Measurements from ENCODE around the gene SUSD6. TPM values are rescaled to one million over a fixed set of nuclear protein-coding genes. Genes with fewer than 3 reads are reported as not detected.
A peak's percentile ranks its signal among the peaks of the same experiment; 100 is the strongest.

The SUSD6 gene
- total RNA-seq, 1 experiment from 2014 or later = 5.9 TPM

DNA sequence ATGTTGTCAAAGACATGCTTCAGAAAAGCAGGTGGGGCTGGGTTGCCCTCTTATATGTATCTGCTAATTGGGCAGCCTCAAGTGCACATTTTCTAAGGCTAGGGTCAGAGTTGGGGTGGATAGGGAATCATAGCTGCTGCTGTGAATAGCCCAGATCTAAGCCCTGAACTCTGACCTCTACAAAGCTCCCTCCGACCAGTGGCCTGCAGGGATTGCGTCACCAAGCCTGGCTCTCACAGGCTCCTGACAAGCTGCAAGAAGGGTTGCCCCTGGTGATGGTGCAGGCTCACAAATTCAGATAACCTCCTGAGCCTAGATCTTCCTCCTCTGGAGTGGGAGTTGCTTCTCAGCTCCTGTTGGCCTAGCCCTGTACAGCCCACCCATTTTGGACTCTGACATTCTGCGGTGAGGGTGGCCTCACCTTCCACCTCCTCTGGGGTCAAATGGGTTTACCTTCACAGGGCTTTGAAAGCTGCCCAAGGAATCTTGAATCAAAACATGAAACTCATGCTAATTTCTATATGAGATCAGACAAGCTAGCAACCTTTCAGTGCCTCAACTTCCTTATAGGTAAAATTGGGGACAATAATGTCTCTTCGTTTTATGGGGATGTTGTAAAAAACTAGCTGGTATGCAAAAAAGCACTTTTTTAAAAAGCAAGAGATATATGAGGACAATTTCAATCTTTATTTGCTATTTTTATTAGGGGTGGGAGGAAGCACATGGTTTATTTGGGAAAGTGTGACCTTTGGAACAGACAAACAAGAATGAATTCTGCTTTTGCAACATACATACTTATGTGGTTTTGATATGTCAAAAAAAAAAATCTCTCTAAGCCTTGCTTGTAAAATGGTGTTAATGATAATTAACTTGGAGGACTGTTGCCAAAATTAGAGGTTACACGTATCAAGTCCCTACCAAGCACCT, 4.9 kb upstream of the SUSD6 start:
- Histone ChIP-seq H3K27ac (no peak overlapping the region), H3K27me3 (no peaks in the 10 kb centered on the region), H3K36me3 (no peaks in the 10 kb centered on the region), H3K4me3 (no peak overlapping the region), H3K4me1 (peaks cover 8% of the 10 kb centered on the region; the same call in 1 of the 2 replicates), H3K9me3 (replicated peaks) (no peaks in the 10 kb centered on the region)
- no peak for DNase-seq

DNA sequence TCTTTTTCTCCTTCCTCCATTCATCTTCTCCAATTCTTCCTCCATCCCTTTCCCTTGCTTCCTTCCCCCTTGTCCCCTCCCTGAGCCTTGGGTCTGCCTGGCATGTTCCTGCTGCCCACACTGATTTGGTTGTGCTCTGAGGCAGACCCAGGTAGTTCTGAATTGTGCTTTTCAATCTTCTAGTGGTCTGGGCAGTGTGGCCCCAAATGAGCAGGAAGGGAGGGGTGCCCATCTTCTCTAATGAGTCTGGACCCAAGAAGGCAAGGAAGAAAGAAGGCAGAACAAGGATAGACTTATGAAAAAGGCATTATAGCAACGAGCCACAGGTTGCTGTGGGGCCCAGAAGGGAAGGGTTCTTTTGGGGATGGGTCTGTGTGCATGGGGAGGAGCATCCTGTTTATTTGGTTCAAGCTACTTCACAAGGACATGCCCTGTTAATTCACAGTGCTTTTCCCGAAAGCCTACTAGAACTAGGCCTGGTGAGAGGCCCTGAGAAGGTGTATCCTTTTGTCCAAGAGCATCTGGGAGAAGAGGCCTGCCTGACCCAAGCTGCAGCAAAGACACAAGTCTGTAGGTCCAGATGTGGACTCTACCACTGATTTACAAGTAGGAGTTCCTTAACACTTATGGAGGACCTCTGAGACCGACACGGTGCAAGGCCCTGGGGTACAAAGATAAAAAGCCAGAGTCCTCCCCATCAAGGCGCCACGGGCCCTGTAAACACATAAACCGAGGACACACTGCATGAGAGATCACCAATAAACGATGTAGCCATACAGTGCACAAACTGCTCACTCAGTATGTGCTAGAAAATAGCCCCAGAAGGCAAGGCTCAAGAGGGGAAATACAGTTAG, 1.1 kb upstream of the SUSD6 start:
- H3K4me3 ChIP-seq = peak overlapping the region; percentile 97
- H3K36me3 ChIP-seq = no peaks in the 10 kb centered on the region
- peaks cover 8% of the 10 kb centered on the region; the same call in 1 of the 2 replicates for H3K4me1 ChIP-seq
- no peaks in the 10 kb centered on the region for H3K27me3 ChIP-seq
- no peaks in the 10 kb centered on the region for H3K9me3 ChIP-seq (replicated peaks)
- no peak for DNase-seq
- no peak overlapping the region; the same call in 1 of the 2 replicates for H3K27ac ChIP-seq

DNA sequence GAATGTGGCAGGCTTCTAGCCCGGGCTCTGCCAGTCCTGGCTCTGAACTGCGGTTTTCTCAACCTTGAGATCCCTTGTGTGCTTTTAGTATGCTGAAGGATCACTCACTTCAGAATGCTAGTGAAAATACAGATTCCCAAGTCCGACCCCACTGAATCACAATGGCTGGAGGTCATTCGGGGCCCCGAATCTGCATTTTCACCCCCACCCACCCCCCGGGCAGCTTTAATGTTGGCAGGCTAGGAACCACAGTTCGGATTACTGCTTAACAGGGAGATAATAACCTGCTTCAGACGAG, 573 bp upstream of the SUSD6 start:
- peaks cover 8% of the 10 kb centered on the region; the same call in 1 of the 2 replicates for H3K4me1 ChIP-seq
- no peaks in the 10 kb centered on the region for H3K27me3 ChIP-seq
- peak overlapping the region; percentile 31; the same call in 1 of the 2 replicates for H3K27ac ChIP-seq
- H3K36me3 ChIP-seq = no peaks in the 10 kb centered on the region
- peak overlapping the region; percentile 97 for H3K4me3 ChIP-seq
- DNase-seq = no peak
- no peaks in the 10 kb centered on the region for H3K9me3 ChIP-seq (replicated peaks)

DNA sequence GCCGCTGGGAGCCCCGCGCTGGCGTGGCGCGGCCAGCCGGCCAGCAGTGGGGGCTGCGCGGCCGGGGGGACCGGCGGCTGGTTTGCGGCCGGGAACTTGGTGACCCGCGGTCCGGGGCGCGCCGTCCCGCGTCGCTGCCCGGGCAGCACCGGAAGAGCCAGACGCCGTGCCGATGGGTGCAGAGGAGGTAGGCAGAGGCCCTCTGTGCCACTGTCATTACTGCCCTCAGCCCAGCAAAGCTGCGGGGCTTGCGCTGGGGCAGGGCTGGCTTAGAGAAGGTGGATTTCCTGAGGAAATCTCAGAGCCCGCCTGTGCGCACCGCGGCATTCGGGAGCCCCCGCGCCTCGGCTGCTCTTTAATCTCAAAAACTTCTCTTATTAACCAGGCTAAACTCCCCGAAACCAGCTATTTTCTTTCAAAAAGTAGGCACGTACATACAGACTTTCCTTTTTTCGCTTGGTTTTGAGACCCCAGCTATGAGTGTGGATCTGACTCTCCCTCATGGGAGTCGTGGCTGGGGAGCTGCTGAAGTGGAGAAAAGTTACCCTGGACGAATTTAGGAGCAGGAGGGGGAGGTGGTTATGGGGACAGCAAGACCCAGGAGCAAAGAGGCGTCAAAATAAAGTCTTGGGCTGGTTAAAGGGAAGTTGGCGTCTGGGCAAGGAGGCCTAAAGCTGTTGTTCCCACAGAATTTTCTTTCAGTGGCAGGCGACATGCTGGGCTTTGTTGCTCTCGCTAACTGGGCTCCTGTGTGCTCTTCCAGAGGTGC, 802 bp downstream of the SUSD6 start:
- peak overlapping the region; percentile 97 for H3K4me3 ChIP-seq
- no peaks in the 10 kb centered on the region for H3K9me3 ChIP-seq (replicated peaks)
- DNase-seq = peak in 1 of 2 experiments; percentile 50
- H3K27ac ChIP-seq = peak overlapping the region; percentile 22; the same call in 1 of the 2 replicates
- H3K4me1 ChIP-seq = peaks cover 8% of the 10 kb centered on the region; the same call in 1 of the 2 replicates
- no peaks in the 10 kb centered on the region for H3K27me3 ChIP-seq
- H3K36me3 ChIP-seq = no peaks in the 10 kb centered on the region

DNA sequence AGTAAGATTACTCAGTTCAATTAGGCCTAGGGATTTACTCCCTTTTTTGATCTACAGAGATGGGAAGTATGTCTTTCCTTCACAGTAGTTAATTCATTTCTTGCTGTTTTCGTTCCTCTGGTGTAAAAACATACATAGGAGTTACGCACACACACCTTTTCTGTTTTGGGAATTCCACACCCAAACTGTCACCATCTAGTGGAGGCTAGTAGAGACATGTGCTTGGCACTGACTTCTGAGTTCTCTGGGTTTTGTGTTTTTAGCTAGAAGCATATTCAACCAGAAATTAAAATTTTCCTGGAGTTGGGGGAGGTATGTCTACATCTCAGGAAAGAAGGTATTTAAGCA, 1.4 kb downstream of the SUSD6 start:
- no peaks in the 10 kb centered on the region for H3K27me3 ChIP-seq
- no peak overlapping the region for H3K27ac ChIP-seq
- no peaks in the 10 kb centered on the region for H3K36me3 ChIP-seq
- H3K4me1 ChIP-seq = peaks cover 8% of the 10 kb centered on the region; the same call in 1 of the 2 replicates
- H3K4me3 ChIP-seq = peak overlapping the region; percentile 97
- DNase-seq = no peak
- no peaks in the 10 kb centered on the region for H3K9me3 ChIP-seq (replicated peaks)

DNA sequence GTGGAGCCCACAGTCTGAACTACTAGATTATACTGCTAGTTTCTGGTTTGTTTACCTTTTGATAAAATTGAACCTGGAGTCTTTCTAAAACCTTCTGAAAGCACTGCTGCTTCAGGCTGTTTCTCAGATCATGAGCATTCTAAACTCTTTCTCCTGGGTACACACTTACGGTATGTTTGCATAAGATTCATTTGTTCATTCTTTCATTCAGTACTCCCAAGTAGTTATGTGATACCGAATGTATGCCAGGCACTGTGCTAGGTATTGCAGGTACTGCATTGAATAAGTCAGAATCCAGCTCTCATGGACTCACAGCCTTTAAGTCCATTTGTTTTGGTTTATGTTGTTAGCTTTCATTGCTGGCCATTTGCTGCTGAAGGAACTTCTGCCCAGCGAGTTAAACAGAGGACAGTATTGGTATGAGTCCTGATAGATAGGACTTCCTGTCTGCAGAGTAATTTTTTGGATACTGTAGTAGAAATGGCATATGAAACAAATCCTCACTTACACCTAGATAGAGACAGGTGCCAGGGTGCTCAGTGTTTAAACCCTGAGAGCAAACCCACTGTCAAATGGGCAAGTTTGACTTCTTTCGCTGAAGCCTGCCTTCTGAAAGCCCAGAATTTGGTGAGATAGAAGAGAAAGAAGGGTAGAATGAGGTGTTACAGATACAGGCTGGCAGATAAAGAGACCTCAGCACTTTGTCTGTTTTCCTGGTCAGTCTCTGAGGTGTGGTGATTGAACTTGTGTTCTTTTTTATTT, 2.1 kb downstream of the SUSD6 start:
- Histone ChIP-seq H3K9me3 (replicated peaks) (no peaks in the 10 kb centered on the region), H3K4me3 (no peak overlapping the region), H3K27me3 (no peaks in the 10 kb centered on the region), H3K4me1 (peaks cover 8% of the 10 kb centered on the region; the same call in 1 of the 2 replicates), H3K36me3 (no peaks in the 10 kb centered on the region), H3K27ac (no peak overlapping the region)
- DNase-seq = no peak

DNA sequence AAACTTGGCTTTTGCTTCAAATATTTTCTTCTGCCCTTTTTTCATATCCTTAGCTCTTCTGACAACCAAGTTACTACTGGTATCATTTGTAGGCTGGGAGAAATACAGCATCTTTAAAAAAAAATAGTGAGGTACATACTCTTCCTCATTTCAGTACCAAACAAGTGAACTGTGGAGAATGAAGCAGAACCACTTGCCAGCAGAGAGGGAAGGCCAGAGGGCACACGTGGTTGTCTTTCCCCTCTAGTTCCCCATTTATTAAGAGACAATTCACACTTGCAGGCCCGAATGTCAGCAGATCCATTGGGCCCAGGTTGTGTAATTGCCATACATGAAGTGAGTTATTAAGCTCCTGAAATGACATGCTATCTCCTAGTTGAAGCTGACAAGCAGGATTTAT, 3.2 kb downstream of the SUSD6 start:
- H3K4me1 ChIP-seq = peaks cover 8% of the 10 kb centered on the region; the same call in 1 of the 2 replicates
- H3K27ac ChIP-seq = no peak overlapping the region
- H3K36me3 ChIP-seq = no peaks in the 10 kb centered on the region
- H3K27me3 ChIP-seq = no peaks in the 10 kb centered on the region
- DNase-seq = no peak
- H3K9me3 ChIP-seq (replicated peaks) = no peaks in the 10 kb centered on the region
- H3K4me3 ChIP-seq = no peak overlapping the region

DNA sequence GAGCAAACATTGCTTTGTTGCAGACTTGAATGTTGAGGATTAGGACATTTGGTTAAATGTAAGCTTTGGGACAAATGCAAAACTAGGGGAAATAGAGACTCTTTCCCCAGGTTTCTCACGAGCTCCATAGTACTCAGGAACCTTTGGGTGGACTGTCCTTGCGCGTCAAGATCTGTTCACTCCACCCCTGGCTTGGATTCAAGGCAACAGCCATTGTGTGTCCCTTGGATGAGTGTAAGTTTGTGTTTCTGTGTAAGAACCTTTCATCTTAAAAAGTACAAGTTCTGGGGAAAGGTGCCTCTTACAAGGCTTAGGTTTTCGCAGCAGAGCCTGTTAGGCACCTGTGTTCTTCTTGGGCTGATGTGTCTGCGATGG, 3.7 kb downstream of the SUSD6 start:
- Histone ChIP-seq H3K9me3 (replicated peaks) (no peaks in the 10 kb centered on the region), H3K4me1 (peaks cover 7% of the 10 kb centered on the region; the same call in 1 of the 2 replicates), H3K27me3 (no peaks in the 10 kb centered on the region), H3K27ac (no peak overlapping the region), H3K4me3 (no peak overlapping the region), H3K36me3 (no peaks in the 10 kb centered on the region)
- no peak for DNase-seq

DNA sequence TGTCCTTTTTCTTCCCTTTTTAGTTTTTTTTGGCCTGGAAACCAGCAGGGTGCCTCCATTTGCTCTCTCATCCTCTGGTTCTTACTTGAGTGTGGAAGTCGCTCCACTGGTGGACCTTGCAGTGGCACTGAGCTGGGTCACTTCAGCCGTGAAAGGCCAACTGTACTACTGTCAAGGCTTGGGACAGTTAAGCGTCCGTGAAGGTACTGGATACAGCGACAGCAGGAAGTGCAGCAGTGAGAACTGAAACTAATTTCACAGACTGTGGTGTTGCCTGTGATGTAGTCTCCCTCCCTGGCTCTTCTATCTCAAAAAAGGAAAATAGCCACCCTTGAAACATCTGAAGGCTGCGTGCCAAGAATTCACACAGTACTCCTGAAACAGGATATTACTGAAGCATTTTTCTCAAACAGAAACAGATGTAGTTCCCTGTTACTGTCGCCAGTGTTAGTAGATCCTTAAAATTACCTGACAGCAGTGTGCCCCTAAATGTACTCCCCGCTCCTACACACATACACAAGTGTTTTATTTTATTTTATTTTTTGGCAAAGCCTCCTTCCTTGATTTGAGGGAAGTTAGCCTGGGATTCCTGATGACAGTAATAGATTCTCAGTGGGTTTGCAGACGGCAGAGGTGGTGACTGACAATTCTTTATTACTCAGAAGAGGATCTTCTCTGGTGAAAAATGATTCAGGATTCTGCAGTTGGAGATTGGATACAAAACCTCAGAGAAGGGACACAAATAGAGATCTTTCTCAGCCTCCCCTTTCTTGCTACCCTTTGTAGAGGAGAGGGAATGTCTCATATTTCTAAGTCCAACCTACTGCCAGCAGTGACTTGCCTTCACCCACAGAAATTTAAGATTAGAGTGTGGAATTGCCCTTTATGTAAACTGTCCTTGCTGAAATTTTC, 4.4 kb downstream of the SUSD6 start:
- peak in 1 of 2 experiments; percentile 19 for DNase-seq
- no peak overlapping the region for H3K4me3 ChIP-seq
- H3K36me3 ChIP-seq = no peaks in the 10 kb centered on the region
- H3K9me3 ChIP-seq (replicated peaks) = no peaks in the 10 kb centered on the region
- H3K27ac ChIP-seq = no peak overlapping the region
- H3K4me1 ChIP-seq = peaks cover under 1% of the 10 kb centered on the region; the same call in 1 of the 2 replicates
- H3K27me3 ChIP-seq = no peaks in the 10 kb centered on the region

DNA sequence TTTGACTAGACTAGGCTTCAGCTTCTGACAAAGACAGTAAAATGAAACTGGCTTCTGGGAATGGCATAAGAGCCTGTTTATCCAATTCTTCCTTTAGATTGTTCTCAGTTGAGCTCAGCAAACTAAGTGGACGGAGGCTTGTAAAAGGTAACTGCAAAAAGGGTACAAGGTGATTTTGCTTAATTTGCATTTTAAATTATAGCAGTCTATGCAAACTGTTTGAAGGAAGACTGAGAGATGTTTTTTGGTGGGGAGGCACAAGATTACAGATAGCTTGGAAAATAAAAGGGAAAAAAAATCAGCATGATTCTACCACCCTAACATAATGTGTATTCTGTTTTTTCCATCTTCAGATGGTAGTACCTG, 5.0 kb downstream of the SUSD6 start:
- Histone ChIP-seq H3K27me3 (no peaks in the 10 kb centered on the region), H3K36me3 (no peaks in the 10 kb centered on the region), H3K9me3 (replicated peaks) (no peaks in the 10 kb centered on the region), H3K4me1 (no peaks in the 10 kb centered on the region; the same call in 1 of the 2 replicates), H3K27ac (no peak overlapping the region), H3K4me3 (no peak overlapping the region)
- DNase-seq = no peak

DNA sequence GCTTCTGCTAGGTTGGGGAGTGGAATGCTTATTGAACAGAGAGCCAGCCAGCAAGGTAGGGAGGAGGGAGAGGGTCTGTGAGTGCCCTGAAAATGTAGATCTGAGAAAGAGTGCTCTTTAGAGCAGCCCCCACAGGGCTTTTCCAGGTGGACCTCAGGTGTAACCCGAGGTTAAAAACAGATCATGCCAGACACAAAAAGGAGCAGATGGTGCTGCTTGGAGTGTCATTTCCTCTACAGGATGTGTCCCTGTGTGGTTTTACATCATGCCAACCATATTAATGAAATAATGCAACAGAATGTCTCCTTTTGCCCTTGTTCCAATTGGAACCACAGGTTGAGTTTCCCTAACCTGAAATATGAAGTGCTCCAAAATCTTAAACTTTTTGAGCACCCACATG, 6.4 kb downstream of the SUSD6 start:
- Histone ChIP-seq H3K36me3 (no peaks in the 10 kb centered on the region), H3K4me1 (no peaks in the 10 kb centered on the region; the same call in 1 of the 2 replicates), H3K27me3 (no peaks in the 10 kb centered on the region), H3K27ac (no peak overlapping the region), H3K4me3 (no peak overlapping the region), H3K9me3 (replicated peaks) (no peaks in the 10 kb centered on the region)
- DNase-seq = no peak

DNA sequence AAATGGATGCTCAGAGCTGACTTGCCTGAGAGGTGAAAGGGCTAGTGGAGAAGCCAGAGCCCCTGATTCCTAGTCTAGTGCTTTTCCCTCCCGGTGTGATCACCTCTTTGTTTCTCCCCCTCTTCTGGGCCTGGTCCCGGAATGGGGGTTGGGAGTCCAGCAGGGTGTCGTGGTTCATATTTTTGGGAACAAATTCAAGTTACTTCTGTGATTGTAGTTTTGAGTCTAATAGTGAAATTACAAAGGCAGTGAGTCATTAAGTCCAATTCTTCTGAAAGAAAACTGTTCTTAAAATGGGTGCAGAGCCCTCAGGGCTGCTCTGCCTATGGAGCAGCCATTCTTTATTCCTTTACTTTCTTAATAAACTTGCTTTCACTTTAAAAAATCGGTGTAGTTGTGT, 7.6 kb downstream of the SUSD6 start:
- Histone ChIP-seq H3K9me3 (replicated peaks) (no peaks in the 10 kb centered on the region), H3K4me3 (no peak overlapping the region), H3K4me1 (no peaks in the 10 kb centered on the region), H3K27ac (no peak overlapping the region), H3K36me3 (no peaks in the 10 kb centered on the region), H3K27me3 (no peaks in the 10 kb centered on the region)
- DNase-seq = no peak

DNA sequence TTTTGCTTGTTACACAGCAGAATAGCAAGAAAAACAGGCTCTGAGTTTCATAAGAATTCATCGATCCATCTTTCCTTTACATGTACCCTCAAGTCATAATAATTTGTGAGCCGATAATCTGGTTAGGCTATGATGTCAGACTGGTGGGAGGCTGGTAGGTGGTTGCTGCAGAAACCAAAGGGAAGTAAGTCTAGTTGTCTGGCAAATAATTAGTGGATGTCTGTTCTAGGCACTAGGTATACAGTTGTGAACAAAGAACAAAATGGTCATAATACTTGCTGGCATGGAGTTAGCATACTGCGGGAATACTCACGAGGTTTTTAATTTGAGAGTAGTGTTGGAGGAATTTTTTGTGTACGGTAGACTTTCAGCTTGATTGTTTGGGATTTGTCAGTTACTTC, 8.8 kb downstream of the SUSD6 start:
- H3K4me3 ChIP-seq = no peak overlapping the region
- H3K27me3 ChIP-seq = no peaks in the 10 kb centered on the region
- no peak overlapping the region for H3K27ac ChIP-seq
- peaks cover 1% of the 10 kb centered on the region; the same call in 1 of the 2 replicates for H3K4me1 ChIP-seq
- no peak for DNase-seq
- H3K9me3 ChIP-seq (replicated peaks) = no peaks in the 10 kb centered on the region
- H3K36me3 ChIP-seq = no peaks in the 10 kb centered on the region

Data from SJCRH30 (cell line).